HG02798 (cell line): ENCODE results near the gene GEN1.

Experiments
- ATAC-seq: cut with Tn5 transposase; IDR thresholded peaks from one replicate; pipeline ENCODE4 v1.9.1; 2021; ENCODE audit warnings: mild to moderate bottlenecking; ENCODE audit not compliant: unreplicated experiment, poor library complexity

Gene GEN1

GRCh38 chr2:17753803-17754663 is at the start of gene GEN1, which contains the start of gene SMC6:
Gene GEN1, plus strand, starts transcription at chr2:17754138. Its CDS starts 5,806 bp downstream, at chr2:17759944.
Gene SMC6, minus strand, starts transcription at chr2:17753810. Its CDS starts 7,864 bp downstream, at chr2:17745946.
- peak; percentile 75 for ATAC-seq

- ATAC-seq, result no peak
Measured at GRCh38 chr2:17706845-17707244, 47.1 kb upstream of the GEN1 start.

GRCh38 chr2:17708501-17708900 is 45.4 kb upstream of the GEN1 start:
- ATAC-seq, result no peak

GRCh38 chr2:17709897-17710296 is 44.0 kb upstream of the GEN1 start:
- no peak for ATAC-seq

- no peak for ATAC-seq
Measured at GRCh38 chr2:17710547-17711248, 43.2 kb upstream of the GEN1 start.

- no peak for ATAC-seq
Measured at GRCh38 chr2:17713291-17713690, 40.6 kb upstream of the GEN1 start.

GRCh38 chr2:17717666-17718065 is 36.3 kb upstream of the GEN1 start:
- ATAC-seq, result no peak

GRCh38 chr2:17718689-17719088 is 35.2 kb upstream of the GEN1 start:
- ATAC-seq, result no peak

- ATAC-seq, result peak; percentile 55
Measured at GRCh38 chr2:17719562-17720371, 34.2 kb upstream of the GEN1 start.

- ATAC-seq, result no peak
Measured at GRCh38 chr2:17728210-17728609, 25.7 kb upstream of the GEN1 start.

- no peak for ATAC-seq
Measured at GRCh38 chr2:17729880-17730279, 24.1 kb upstream of the GEN1 start.

GRCh38 chr2:17733599-17733998 is 20.3 kb upstream of the GEN1 start:
- ATAC-seq, result no peak

GRCh38 chr2:17735864-17736263 is 18.1 kb upstream of the GEN1 start:
- ATAC-seq, result no peak

GRCh38 chr2:17736989-17737388 is 16.9 kb upstream of the GEN1 start:
- ATAC-seq, result no peak

- no peak for ATAC-seq
Measured at GRCh38 chr2:17740203-17740602, 13.7 kb upstream of the GEN1 start.

- ATAC-seq, result no peak
Measured at GRCh38 chr2:17747684-17748452, 6.1 kb upstream of the GEN1 start.

GRCh38 chr2:17748745-17749144 is 5.2 kb upstream of the GEN1 start:
- ATAC-seq, result no peak

- peak; percentile 22 for ATAC-seq
Measured at GRCh38 chr2:17749753-17750438, 4.0 kb upstream of the GEN1 start.

GRCh38 chr2:17752246-17752645 is 1.7 kb upstream of the GEN1 start:
- peak; percentile 12 for ATAC-seq
